Ovary (tissue), 9 donors: ENCODE data around the gene CKLF. TPM values are rescaled to one million over a fixed set of nuclear protein-coding genes. Genes with fewer than 3 reads are reported as not detected.

Experiments used
- DNase-seq, 5 donors: peaks; one replicate each; pipeline ENCODE4 v3.0.0-alpha.2; 2019 to 2020
- H3K27ac ChIP-seq, 2 donors: fragments of 200-600 bp; one replicate each; pipeline versions ENCODE4 v1.5.1 to v1.8.0; 2019 to 2022
- H3K27me3 ChIP-seq: fragments of 200-600 bp; one replicate; pipeline ENCODE4 v1.8.0; 2022
- H3K36me3 ChIP-seq: fragments of 200-600 bp; sonication (generic); one replicate; pipeline ENCODE4 v1.5.1; 2019
- H3K4me1 ChIP-seq: one replicate; pipeline ENCODE4 v1.8.1; 2013; ENCODE audit warnings: mild to moderate bottlenecking, moderate library complexity; ENCODE audit not compliant: insufficient read depth
- H3K4me3 ChIP-seq: fragments of 200-600 bp; sonication (generic); one replicate; pipeline ENCODE4 v1.5.1; 2017
- H3K9me3 ChIP-seq, 2 donors: fragments of 200-600 bp in 1 of 2; sonication (generic) in 1 of 2; one replicate each; pipeline versions ENCODE4 v1.5.1 to v1.8.1; 2013 to 2019; ENCODE audit warnings: mild to moderate bottlenecking in 1 of 2, moderate library complexity in 1 of 2
- CTCF ChIP-seq, 3 donors: fragments of 450-650 bp in 2 of 3; fragments of 200-600 bp in 1 of 3; IDR thresholded peaks; one replicate each; pipeline versions ENCODE4 v1.5.1 to v1.8.0; 2016 to 2022; ENCODE audit warnings: antibody characterized with exemption in 3 of 3, mild to moderate bottlenecking in 1 of 3
- EP300 ChIP-seq: sonication (generic); formaldehyde crosslinking; IDR thresholded peaks from one replicate; pipeline ENCODE4 v1.6.1; 2017; ENCODE audit warnings: antibody characterized with exemption
- POLR2A ChIP-seq: fragments of 450-650 bp; IDR thresholded peaks from one replicate; pipeline ENCODE4 v1.6.1; 2017; ENCODE audit warnings: antibody characterized with exemption, mild to moderate bottlenecking, moderate library complexity
- WGBS, 3 donors: extraction: QIAGEN DNeasy Blood & Tissue Kit in 1 of 3; methylation state at CpG; one replicate each; pipeline versions ENCODE4 v1.1.5 to v1.1.7; 2013 to 2017; 5-methylcytosine and 5-hydroxymethylcytosine counted together
- intact Hi-C, 4 donors: fragments of 100-400 bp; cut with DNase I; formaldehyde crosslinking; loops; one replicate each; pipeline versions ENCODE4 v1.11.0 to v1.15.1; 2022 to 2023
- polyA plus RNA-seq, 2 donors: library from polyadenylated mRNA; stranded (reverse); fragments of 200-250 nt in 1 of 2; fragments of 350-450 nt in 1 of 2; fragmentation: Illumina TruSeq in 1 of 2; extraction: RNeasy Lipid Tissue Mini Kit (QIAGEN cat#74804) in 1 of 2; gene quantifications; one replicate each; pipeline ENCODE4 v1.2.3, GENCODE V29; 2013 to 2014
- total RNA-seq, 7 donors: library from RNA; depleted of rRNA in 2 of 7; stranded (reverse); fragments of >200 nt in 2 of 7; fragmentation: NEBNext Ultra II Directional in 3 of 7; extraction: Animal tissue kit (Norgen Biotek cat#: 25700) in 3 of 7; gene quantifications; one replicate each; pipeline versions ENCODE4 v1.1.0 to v1.2.4, GENCODE V29; 2016 to 2023
- donor health status: DM: no; HTN: no; CAD: no; lungs with moderate emphysema.
- donor health status: DM: no; HTN: no; CAD: no.
- donor health status: Bipolar disorder and iron deficiency.
- donor health status: DM: yes; HTN: yes; CAD: no.
- donor health status: DM: no; HTN: no; CAD: no.
- donor health status: DM: yes; HTN: yes; CAD: no.

CKLF gene
- total and polyA plus RNA-seq, 9 donors: 22.3 to 46.8 (median 32.6) TPM

DNA sequence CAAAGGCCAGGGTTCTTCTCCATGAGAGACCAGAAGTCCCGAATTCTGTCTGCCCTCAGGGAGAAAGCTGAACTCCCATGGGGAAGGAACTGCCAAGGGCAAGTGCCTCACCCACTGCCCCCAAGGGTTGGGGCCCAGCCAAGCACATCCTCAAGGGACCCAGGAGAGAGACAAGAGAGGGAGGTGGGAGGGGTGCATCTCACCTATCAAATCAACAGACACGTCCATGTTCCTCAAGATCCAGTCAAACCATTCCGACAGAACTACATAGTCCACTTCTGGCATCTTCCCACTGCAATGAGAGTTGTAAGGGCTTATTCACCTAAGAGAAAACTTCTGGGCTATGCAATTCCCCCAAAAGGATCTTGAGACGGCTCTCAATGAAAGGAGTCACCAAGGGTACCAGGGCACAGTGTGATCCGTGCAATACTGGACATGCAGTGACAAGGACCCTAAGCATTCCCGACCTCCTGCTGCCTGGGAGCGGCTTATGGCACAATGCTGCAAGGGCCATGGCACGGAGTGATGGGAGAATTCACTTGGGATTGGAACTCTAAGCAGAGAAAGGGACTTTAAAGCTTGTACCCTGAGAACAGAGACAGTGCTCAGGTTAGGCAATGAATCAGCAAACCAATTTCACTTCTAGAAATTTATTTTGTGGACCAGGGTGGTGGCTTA is 34.7 kb upstream of the CKLF start:
- 70 to 75% (median 73%) methylated on average over 8 of the region's 8 CpGs for WGBS, 3 donors
- Histone ChIP-seq H3K4me3 (no peak overlapping the region), H3K27ac (peak overlapping the region; percentile 84 to 86), H3K4me1 (peaks cover 22% of the 10 kb centered on the region), H3K27me3 (no peaks in the 10 kb centered on the region), H3K36me3 (no peaks in the 10 kb centered on the region), H3K9me3 (no peaks in the 10 kb centered on the region)
- DNase-seq: peak; percentile 34 to 63 (median 59)
- intact Hi-C loops: loop anchor here in 3 of 4 donors (5.0 kb wide), 1 partner anchor 35 kb away; the partner anchor contains the start of genes CKLF (in 3 of the 3) and TK2 (in 3 of the 3)
- TF ChIP-seq EP300 (no peak), CTCF (IDR thresholded peaks at IDR 0.05) (no peak), POLR2A (no peak)

- intact Hi-C loops: loop anchor here in 3 of 4 donors (5.0 kb wide), 1 partner anchor 33 kb away; the partner anchor contains the start of genes CKLF (in 3 of the 3) and TK2 (in 3 of the 3)
- 82 to 85% (median 85%) methylated on average over 11 of the region's 11 CpGs for WGBS, 3 donors
- Histone ChIP-seq H3K4me1 (peaks cover 22% of the 10 kb centered on the region), H3K36me3 (no peaks in the 10 kb centered on the region), H3K9me3 (no peaks in the 10 kb centered on the region), H3K27me3 (no peaks in the 10 kb centered on the region), H3K27ac (no peak overlapping the region), H3K4me3 (no peak overlapping the region)
- TF ChIP-seq POLR2A (no peak), CTCF (IDR thresholded peaks at IDR 0.05) (no peak), EP300 (no peak)
- DNase-seq: no peak
Measured at GRCh38 chr16:66519482-66520373, 32.6 kb upstream of the CKLF start.

DNA sequence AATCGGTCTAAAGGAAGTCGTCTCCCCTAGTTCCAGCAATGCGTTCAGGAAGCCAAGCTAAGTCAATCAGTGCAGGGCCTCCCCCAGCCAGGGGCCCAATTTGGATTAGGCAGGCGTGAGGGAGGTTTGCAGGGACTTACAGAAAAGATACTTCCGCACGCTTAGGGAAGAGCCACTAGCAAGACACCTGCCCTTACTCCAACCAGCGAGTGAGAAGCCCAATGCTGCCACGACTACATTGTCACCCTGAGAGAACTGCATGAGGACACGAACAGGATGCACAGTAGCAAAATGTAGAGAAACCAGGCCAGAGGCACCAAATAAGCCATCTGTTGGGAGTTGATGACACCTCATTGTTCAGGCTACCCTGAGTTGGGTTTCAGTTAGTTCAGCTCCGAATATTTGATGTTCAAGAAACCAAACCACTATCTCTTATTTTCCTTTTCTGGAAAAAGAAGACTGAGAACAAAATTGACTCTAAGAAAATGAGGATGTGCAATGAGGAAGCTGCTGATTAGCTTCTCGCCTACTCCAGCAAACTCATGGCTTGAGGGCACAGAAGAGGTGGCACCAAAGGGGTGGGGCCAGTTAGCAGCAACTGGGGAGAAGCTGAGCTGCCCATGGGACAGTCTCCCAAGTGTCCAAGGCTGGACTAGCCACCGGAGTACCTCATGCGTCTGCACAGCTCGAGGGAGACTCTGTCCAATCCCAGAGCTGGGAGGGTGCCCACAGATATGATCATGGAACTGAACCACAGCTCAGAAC is 31.8 kb upstream of the CKLF start:
- Histone ChIP-seq H3K27ac (no peak overlapping the region), H3K4me3 (no peak overlapping the region), H3K36me3 (no peaks in the 10 kb centered on the region), H3K27me3 (no peaks in the 10 kb centered on the region), H3K4me1 (peaks cover 22% of the 10 kb centered on the region), H3K9me3 (no peaks in the 10 kb centered on the region)
- WGBS, 3 donors: 76 to 83% (median 79%) methylated on average over 14 of the region's 14 CpGs
- intact Hi-C loops: no loop called here
- DNase-seq: no peak
- TF ChIP-seq CTCF (IDR thresholded peaks at IDR 0.05) (no peak), POLR2A (no peak), EP300 (no peak)

DNA sequence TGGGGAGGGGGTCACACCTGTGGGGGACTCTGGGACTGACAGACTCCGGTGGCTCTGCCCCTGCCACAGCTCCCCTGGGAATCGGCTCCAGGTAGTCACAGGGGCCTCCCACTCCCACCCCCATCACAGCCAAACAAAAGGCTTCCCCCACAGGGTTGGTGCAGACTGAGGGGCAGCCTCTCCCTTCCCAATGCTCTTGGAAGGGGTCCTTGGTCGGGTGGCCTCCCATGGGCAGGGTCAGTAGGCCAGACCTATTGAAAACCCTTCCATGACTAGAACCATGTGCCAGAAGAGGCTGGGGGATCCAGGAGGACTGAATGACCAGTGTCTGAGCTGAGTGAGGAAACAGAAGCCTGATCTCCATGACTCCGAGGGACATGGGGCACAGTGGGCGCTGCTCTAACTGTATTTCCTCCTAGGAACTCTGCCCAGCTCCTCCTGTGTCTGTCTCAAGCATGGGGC is 31.1 kb upstream of the CKLF start:
- Histone ChIP-seq H3K4me1 (peaks cover 19% of the 10 kb centered on the region), H3K36me3 (no peaks in the 10 kb centered on the region), H3K27ac (no peak overlapping the region), H3K4me3 (no peak overlapping the region), H3K9me3 (no peaks in the 10 kb centered on the region), H3K27me3 (no peaks in the 10 kb centered on the region)
- intact Hi-C loops: no loop called here
- no peak for DNase-seq
- WGBS, 3 donors: 87 to 96% (median 94%) methylated on average over 5 of the region's 5 CpGs
- TF ChIP-seq EP300 (no peak), POLR2A (no peak)
